A673 (cell line): ENCODE results near the gene CDAN1.

Experiments used
- CTCF ChIP-seq: fragments of 300-800, 200-600 bp; sonication (generic); conservative IDR thresholded peaks from 2 replicates; pipeline ENCODE4 v1.5.1; 2017; ENCODE audit warnings: low read depth, mild to moderate bottlenecking, antibody characterized with exemption, low read length, moderate library complexity, mixed read lengths
- EZH2 ChIP-seq: fragments of 200-600 bp; sonication (generic); IDR thresholded peaks from 2 replicates; pipeline ENCODE4 v1.6.1; 2017; ENCODE audit warnings: borderline replicate concordance, low read depth, mild to moderate bottlenecking, mixed read lengths, antibody characterized with exemption, low read length; ENCODE audit not compliant: poor library complexity, severe bottlenecking

- TF ChIP-seq CTCF (no peak), EZH2 (no peak)
Observed at GRCh38 chr15:42693496-42693895, 43.4 kb downstream of the CDAN1 start.
